T47D (cell line): ENCODE data around the gene TBCCD1.
"Not testable (repeated sequence)": the region's sequence is repeated elsewhere in the genome, so short reads cannot be mapped to it uniquely, and the experiment has no call there.

Experiments used
- DNase-seq, 2 experiments: peaks; one replicate each; pipeline versions ENCODE4 v3.0.0 to v3.0.0-alpha.2; 2011 to 2012; ENCODE audit warnings: low read depth in 1 of 2, low spot score in 1 of 2
- JUND ChIP-seq: IDR thresholded peaks from 2 replicates; pipeline ENCODE4 v1.6.1; 2012; ENCODE audit warnings: low read depth
- in situ Hi-C: cut with HindIII; loops from 2 replicates; pipeline ENCODE4 v1.10.0; 2016; ENCODE audit warnings: low sequenced_read_pairs, low pct_unique_long_range_greater_than_20kb

TBCCD1 gene

GRCh38 chr3:186536883-186537844 is 30.0 kb downstream of the TBCCD1 start:
- DNase-seq, result no peak
- in situ Hi-C loops, result no loop called here
- no peak for TF ChIP-seq JUND

GRCh38 chr3:186534113-186534669 is 32.9 kb downstream of the TBCCD1 start:
- in situ Hi-C loops, result no loop called here
- DNase-seq, result no peak
- no peak for TF ChIP-seq JUND

- in situ Hi-C loops, result no loop called here
- TF ChIP-seq JUND, result no peak
- DNase-seq, result no peak
Measured at GRCh38 chr3:186532598-186533072, 34.5 kb downstream of the TBCCD1 start.

DNA sequence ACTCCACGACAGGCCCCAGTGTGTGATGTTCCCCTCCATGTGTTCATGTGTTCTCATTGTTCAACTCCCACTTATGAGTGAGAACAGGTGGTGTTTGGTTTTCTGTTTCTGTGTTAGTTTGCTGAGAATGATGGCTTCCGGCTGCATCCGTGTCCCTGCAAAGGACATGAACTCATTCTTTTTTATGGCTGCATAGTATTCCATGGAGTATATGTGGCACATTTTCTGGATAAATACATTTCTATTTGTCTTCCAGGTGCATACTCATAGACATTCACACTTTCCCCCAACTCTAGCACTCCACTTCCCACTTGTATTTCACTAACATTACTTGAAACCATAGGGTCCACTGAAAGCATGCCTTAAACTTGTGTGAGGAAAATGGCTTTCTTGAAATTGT is 35.4 kb downstream of the TBCCD1 start:
- in situ Hi-C loops, DNase-seq: not testable (repeated sequence)

GRCh38 chr3:186530415-186530814 is 36.7 kb downstream of the TBCCD1 start:
- in situ Hi-C loops, result no loop called here
- no peak for TF ChIP-seq JUND
- no peak for DNase-seq

DNA sequence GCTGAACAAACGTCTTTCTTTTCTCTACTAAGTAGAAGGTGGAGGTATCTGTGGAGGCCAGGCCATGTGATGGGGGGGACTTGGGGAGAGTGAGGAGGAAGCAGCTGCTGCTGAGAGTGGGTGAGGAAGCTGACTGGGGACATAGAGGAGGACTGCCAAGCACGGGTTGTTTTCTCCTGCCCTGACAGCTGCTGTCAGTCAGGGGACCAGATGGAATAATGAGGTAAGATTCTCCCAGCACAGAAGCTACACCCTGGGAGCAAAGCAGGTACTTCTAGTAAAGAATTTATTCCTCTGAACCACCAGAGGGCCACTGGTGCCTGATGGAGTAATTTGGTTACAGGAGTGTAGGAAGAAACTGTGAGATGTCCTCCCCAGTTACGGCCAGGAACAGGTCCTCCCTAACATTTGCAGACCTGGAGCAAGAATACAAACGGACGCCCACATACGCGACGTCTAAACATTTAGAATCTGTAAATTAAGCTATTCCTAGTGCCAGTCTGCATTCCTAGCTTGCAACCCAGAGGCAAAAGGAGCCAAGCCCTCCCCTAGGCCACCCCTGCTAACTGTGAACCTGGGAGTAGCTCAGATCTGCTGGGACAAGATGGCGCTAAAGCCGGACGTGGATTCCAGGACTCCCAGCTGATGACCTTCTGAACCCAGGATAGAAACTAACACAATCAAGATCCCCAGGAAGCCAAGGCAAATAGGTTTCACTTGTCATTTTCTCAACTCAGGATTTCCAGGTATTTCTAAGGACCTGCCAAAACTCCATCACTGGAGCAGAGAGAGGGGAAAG is 37.7 kb downstream of the TBCCD1 start:
- peak; percentile 41 to 60 for DNase-seq
- in situ Hi-C loops, result no loop called here
- no peak for TF ChIP-seq JUND

GRCh38 chr3:186526256-186526606 is 40.9 kb downstream of the TBCCD1 start:
- in situ Hi-C loops, result no loop called here
- DNase-seq, result no peak
- TF ChIP-seq JUND, result no peak

DNA sequence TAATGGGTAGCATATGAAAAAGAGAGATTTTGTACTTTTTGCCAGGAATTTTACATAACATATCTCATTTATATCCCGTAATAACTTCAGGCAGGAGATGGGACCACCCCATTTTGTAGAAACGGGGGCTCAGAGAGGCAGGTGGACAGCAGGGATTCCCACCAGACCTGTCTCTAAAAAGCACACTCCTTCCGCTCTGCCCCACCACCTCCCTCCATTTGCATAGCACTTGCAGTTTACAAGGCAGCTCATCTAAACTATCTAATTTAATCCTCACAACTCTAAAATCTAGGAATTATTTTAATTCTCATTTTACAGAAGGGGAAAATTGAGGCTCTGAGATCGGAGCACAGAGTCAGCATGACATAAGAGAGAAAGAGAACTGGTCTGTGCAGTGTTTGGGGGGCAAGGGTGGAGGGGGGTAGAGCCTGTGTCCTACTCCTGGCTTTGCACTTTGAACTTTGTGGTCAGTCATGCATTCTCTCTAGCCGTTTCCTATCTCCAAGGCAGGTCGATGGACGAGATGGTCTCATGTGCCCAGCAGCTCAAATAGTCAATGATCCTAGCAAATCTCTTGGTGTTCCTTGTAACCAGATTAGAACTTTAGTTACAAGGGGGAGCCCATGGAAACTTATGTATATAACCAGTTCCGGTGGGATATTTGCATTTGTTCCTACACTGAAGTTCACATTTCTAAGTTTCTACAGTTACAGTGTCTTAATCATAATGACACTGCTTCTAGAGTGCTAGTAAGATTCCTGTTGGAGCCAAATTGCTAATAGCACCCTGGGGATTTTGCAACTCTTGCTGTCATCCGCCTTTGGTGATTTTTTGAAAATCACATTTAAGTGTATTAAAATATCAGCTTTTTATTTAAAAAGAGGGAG is 41.5 kb downstream of the TBCCD1 start:
- no peak for DNase-seq
- no peak for TF ChIP-seq JUND
- in situ Hi-C loops, result no loop called here

GRCh38 chr3:186524616-186525015 is 42.5 kb downstream of the TBCCD1 start:
- in situ Hi-C loops, result no loop called here
- no peak for TF ChIP-seq JUND
- no peak for DNase-seq

GRCh38 chr3:186523434-186523833 is 43.7 kb downstream of the TBCCD1 start:
- no peak for DNase-seq
- in situ Hi-C loops, result no loop called here
- TF ChIP-seq JUND, result no peak

DNA sequence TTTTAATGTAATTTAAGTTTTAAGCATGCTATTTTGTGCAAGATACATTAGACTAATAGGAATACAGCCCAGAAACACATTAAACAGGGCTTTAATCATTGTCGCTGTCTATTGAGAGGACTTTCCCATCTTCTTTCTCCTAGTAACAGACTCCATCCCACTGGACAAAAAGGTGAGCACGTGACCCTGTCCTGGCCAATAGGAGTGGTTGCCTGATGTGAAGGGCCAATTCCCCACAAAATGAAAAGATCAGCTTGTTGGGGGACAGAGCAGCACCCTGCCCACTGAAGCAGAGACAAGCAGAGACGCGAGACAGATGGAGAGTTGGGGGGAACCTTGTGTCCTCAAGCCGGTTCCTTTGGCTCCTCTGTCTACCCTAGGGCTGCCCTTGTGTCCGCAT is 44.1 kb downstream of the TBCCD1 start:
- in situ Hi-C loops, result no loop called here
- TF ChIP-seq JUND, result no peak
- DNase-seq, result no peak

GRCh38 chr3:186520957-186521842 is 45.9 kb downstream of the TBCCD1 start:
- DNase-seq, result no peak
- in situ Hi-C loops, result no loop called here
- no peak for TF ChIP-seq JUND
